ENCODE results near the gene RASGEF1C. TPM values are rescaled to one million over a fixed set of nuclear protein-coding genes. Genes with fewer than 3 reads are reported as not detected.

The RASGEF1C gene
- total RNA-seq, 1 donor from 2014 or later = 0.13 TPM

GRCh38 chr5:180060192-180060591 is 148.8 kb downstream of the RASGEF1C start:
- TF ChIP-seq CTCF (IDR thresholded peaks at IDR 0.05; ENCODE audit: insufficient read depth, low read length, poor library complexity, severe bottlenecking) = no peak

GRCh38 chr5:180059326-180059725 is 149.7 kb downstream of the RASGEF1C start:
- no peak for TF ChIP-seq CTCF (IDR thresholded peaks at IDR 0.05; ENCODE audit: insufficient read depth, low read length, poor library complexity, severe bottlenecking)
- Histone ChIP-seq H3K27me3 (ENCODE audit: control insufficient read depth, insufficient read depth, low read length) (no peaks in the 10 kb centered on the region), H3K4me3 (ENCODE audit: low read depth, low read length) (no peak overlapping the region), H3K36me3 (ENCODE audit: control insufficient read depth, insufficient read depth, low read length) (no peaks in the 10 kb centered on the region)
- no peak for DNase-seq (ENCODE audit: low read depth)

More at GRCh38 chr5:180060192-180060591, 148.8 kb downstream of the RASGEF1C start:
- Histone ChIP-seq H3K4me3 (ENCODE audit: low read depth, low read length) (no peak overlapping the region), H3K36me3 (ENCODE audit: control insufficient read depth, insufficient read depth, low read length) (no peaks in the 10 kb centered on the region), H3K27me3 (ENCODE audit: control insufficient read depth, insufficient read depth, low read length) (no peaks in the 10 kb centered on the region)
- no peak for DNase-seq (ENCODE audit: low read depth)

GRCh38 chr5:180056153-180056552 is 152.9 kb downstream of the RASGEF1C start:
- Histone ChIP-seq H3K27me3 (ENCODE audit: control insufficient read depth, insufficient read depth, low read length) (no peaks in the 10 kb centered on the region), H3K36me3 (ENCODE audit: control insufficient read depth, insufficient read depth, low read length) (no peaks in the 10 kb centered on the region), H3K4me3 (ENCODE audit: low read depth, low read length) (no peak overlapping the region)
- no peak for DNase-seq (ENCODE audit: low read depth)
- TF ChIP-seq CTCF (IDR thresholded peaks at IDR 0.05; ENCODE audit: insufficient read depth, low read length, poor library complexity, severe bottlenecking) = no peak

GRCh38 chr5:180054226-180054625 is 154.8 kb downstream of the RASGEF1C start:
- Histone ChIP-seq H3K4me3 (ENCODE audit: low read depth, low read length) (no peak overlapping the region), H3K36me3 (ENCODE audit: control insufficient read depth, insufficient read depth, low read length) (no peaks in the 10 kb centered on the region), H3K27me3 (ENCODE audit: control insufficient read depth, insufficient read depth, low read length) (no peaks in the 10 kb centered on the region)
- no peak for DNase-seq (ENCODE audit: low read depth)
- TF ChIP-seq CTCF (IDR thresholded peaks at IDR 0.05; ENCODE audit: insufficient read depth, low read length, poor library complexity, severe bottlenecking) = no peak

- Histone ChIP-seq H3K36me3 (ENCODE audit: control insufficient read depth, insufficient read depth, low read length) (no peaks in the 10 kb centered on the region), H3K4me3 (ENCODE audit: low read depth, low read length) (no peak overlapping the region), H3K27me3 (ENCODE audit: control insufficient read depth, insufficient read depth, low read length) (no peaks in the 10 kb centered on the region)
- no peak for TF ChIP-seq CTCF (IDR thresholded peaks at IDR 0.05; ENCODE audit: insufficient read depth, low read length, poor library complexity, severe bottlenecking)
- no peak for DNase-seq (ENCODE audit: low read depth)
These were observed 155.9 kb downstream of the RASGEF1C start for GRCh38 chr5:180053061-180053602.

GRCh38 chr5:180052211-180052818 is 156.7 kb downstream of the RASGEF1C start:
- TF ChIP-seq CTCF (IDR thresholded peaks at IDR 0.05; ENCODE audit: insufficient read depth, low read length, poor library complexity, severe bottlenecking) = no peak
- DNase-seq (ENCODE audit: low read depth) = no peak
- no peaks in the 10 kb centered on the region for H3K27me3 ChIP-seq (ENCODE audit: control insufficient read depth, insufficient read depth, low read length)
- H3K36me3 ChIP-seq (ENCODE audit: control insufficient read depth, insufficient read depth, low read length) = no peaks in the 10 kb centered on the region
- no peak overlapping the region for H3K4me3 ChIP-seq (ENCODE audit: low read depth, low read length)

Data from kidney epithelial cell (primary cell).